Stimulated activated naive CD8-positive, alpha-beta T cell treated with anti-CD3 and anti-CD28 coated beads, Interleukin-15, Interleukin-2, amounts not matched to agents 100 ng/mL and 50 ng/mL, for 24 hours (primary cell): Measurements from ENCODE around the gene PTPN13.
"Not testable (repeated sequence)": the region's sequence is repeated elsewhere in the genome, so short reads cannot be mapped to it uniquely, and the experiment has no call there.

Experiments
- H3K27ac Mint-ChIP-seq: one replicate; pipeline ENCODE4 v1.8.0; 2021; ENCODE audit warnings: mild to moderate bottlenecking, mixed read lengths
- H3K27me3 Mint-ChIP-seq: one replicate; pipeline ENCODE4 v1.8.0; 2021; ENCODE audit warnings: mixed read lengths
- H3K36me3 Mint-ChIP-seq: one replicate; pipeline ENCODE4 v1.8.0; 2021; ENCODE audit warnings: low read depth, mixed read lengths
- H3K4me1 Mint-ChIP-seq: one replicate; pipeline ENCODE4 v1.8.0; 2021; ENCODE audit warnings: low read depth, mixed read lengths
- H3K4me3 Mint-ChIP-seq: one replicate; pipeline ENCODE4 v1.8.0; 2021; ENCODE audit warnings: mild to moderate bottlenecking, mixed read lengths
- H3K9me3 Mint-ChIP-seq: one replicate; pipeline ENCODE4 v1.8.0; 2021; ENCODE audit warnings: mixed read lengths

PTPN13 gene

GRCh38 chr4:86653237-86653865 lies 59.2 kb downstream of the PTPN13 start:
- Mint-ChIP-seq H3K4me1 (no peaks in the 10 kb centered on the region), H3K4me3 (no peak overlapping the region), H3K9me3 (peaks cover 17% of the 10 kb centered on the region), H3K27me3 (no peaks in the 10 kb centered on the region), H3K27ac (no peak overlapping the region), H3K36me3 (no peaks in the 10 kb centered on the region)

GRCh38 chr4:86656781-86657180 lies 62.7 kb downstream of the PTPN13 start:
- not testable (repeated sequence) for H3K4me3 Mint-ChIP-seq, H3K4me1 Mint-ChIP-seq, H3K27me3 Mint-ChIP-seq, H3K27ac Mint-ChIP-seq, H3K36me3 Mint-ChIP-seq
- peaks cover 13% of the 10 kb centered on the region for H3K9me3 Mint-ChIP-seq

GRCh38 chr4:86657382-86657781 lies 63.3 kb downstream of the PTPN13 start:
- Mint-ChIP-seq H3K27ac (no peak overlapping the region), H3K36me3 (no peaks in the 10 kb centered on the region), H3K4me1 (no peaks in the 10 kb centered on the region), H3K4me3 (no peak overlapping the region), H3K27me3 (peaks cover 4% of the 10 kb centered on the region), H3K9me3 (peaks cover 12% of the 10 kb centered on the region)

DNA sequence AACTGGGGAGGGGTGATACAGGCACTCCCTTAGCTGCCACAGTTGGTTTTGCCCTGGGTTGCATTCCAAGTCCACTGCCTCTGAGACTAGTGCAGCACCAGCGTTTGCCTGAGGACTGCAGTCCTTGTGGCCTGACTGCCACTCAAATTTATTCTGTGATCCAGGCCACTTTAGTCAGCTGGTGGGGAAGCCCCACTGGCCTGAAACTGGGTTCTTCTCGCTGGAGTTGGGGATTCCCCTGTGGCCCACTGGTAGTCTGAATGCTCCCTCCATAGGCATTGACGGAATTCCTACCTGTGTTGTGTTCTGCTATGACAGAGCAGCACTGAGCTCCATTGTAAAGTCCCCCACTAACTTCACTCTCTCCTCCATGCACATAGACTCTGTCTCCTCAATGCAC lies 63.8 kb downstream of the PTPN13 start:
- Mint-ChIP-seq H3K36me3 (no peaks in the 10 kb centered on the region), H3K27ac (no peak overlapping the region), H3K4me1 (no peaks in the 10 kb centered on the region), H3K27me3 (peaks cover 4% of the 10 kb centered on the region), H3K9me3 (peaks cover 7% of the 10 kb centered on the region), H3K4me3 (no peak overlapping the region)

GRCh38 chr4:86660401-86660800 lies 66.3 kb downstream of the PTPN13 start:
- H3K27me3 Mint-ChIP-seq = peaks cover 4% of the 10 kb centered on the region
- H3K36me3 Mint-ChIP-seq = no peaks in the 10 kb centered on the region
- H3K9me3 Mint-ChIP-seq = peaks cover 4% of the 10 kb centered on the region
- H3K4me1 Mint-ChIP-seq = no peaks in the 10 kb centered on the region
- H3K27ac Mint-ChIP-seq = no peak overlapping the region
- H3K4me3 Mint-ChIP-seq = no peak overlapping the region

GRCh38 chr4:86661006-86661405 lies 66.9 kb downstream of the PTPN13 start:
- Mint-ChIP-seq H3K4me1 (no peaks in the 10 kb centered on the region), H3K36me3 (no peaks in the 10 kb centered on the region), H3K4me3 (no peak overlapping the region), H3K27me3 (peaks cover 4% of the 10 kb centered on the region), H3K9me3 (peaks cover under 1% of the 10 kb centered on the region), H3K27ac (no peak overlapping the region)

DNA sequence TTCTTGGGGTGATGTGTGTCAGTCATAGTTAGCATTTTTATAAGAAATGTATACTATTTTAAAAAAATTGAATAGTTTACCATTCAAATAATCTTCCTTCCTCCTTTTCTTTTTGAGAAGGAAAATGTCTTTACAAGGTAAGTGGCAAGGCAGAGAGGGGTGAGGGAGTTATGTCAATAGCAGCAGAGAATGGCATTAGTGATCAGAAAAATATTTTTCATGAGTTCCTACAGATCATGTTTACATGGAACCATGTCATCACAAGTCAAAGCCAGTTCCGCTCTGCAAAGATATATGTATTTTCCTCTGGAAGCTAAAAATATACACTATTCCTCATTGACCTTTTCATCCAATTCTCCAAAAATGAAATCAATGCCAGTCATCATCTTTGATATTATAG lies 67.3 kb downstream of the PTPN13 start:
- Mint-ChIP-seq H3K27me3 (peaks cover 4% of the 10 kb centered on the region), H3K4me3 (no peak overlapping the region), H3K9me3 (no peaks in the 10 kb centered on the region), H3K27ac (no peak overlapping the region), H3K36me3 (no peaks in the 10 kb centered on the region), H3K4me1 (no peaks in the 10 kb centered on the region)

DNA sequence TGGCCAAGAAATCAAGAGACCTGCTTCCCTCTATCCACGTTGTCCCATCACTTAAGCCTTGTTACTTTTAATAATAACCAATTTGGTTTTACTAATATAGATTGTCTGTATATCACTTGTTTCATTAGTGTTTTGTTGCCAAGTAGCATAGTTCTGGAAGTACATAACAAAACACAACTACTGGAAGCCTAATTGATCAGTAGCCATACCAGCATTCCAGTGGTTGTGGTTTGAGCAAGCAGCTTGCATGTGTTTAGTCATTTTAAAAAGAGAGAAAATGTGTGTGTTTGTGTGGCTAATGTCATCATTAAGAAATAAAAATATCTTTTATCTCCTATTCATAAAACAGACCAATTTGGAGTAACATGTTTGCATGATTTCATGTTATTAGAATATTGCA lies 70.8 kb downstream of the PTPN13 start:
- Mint-ChIP-seq H3K27me3 (peaks cover 4% of the 10 kb centered on the region), H3K27ac (no peak overlapping the region)

GRCh38 chr4:86670298-86670697 lies 76.2 kb downstream of the PTPN13 start:
- H3K4me1 Mint-ChIP-seq = no peaks in the 10 kb centered on the region
- no peaks in the 10 kb centered on the region for H3K27me3 Mint-ChIP-seq
- no peak overlapping the region for H3K4me3 Mint-ChIP-seq
- no peaks in the 10 kb centered on the region for H3K36me3 Mint-ChIP-seq
- no peaks in the 10 kb centered on the region for H3K9me3 Mint-ChIP-seq
- H3K27ac Mint-ChIP-seq = no peak overlapping the region

More for the DNA sequence above, 70.8 kb downstream of the PTPN13 start:
- no peaks in the 10 kb centered on the region for H3K9me3 Mint-ChIP-seq
- H3K36me3 Mint-ChIP-seq = no peaks in the 10 kb centered on the region
- H3K4me3 Mint-ChIP-seq = no peak overlapping the region
- no peaks in the 10 kb centered on the region for H3K4me1 Mint-ChIP-seq

DNA sequence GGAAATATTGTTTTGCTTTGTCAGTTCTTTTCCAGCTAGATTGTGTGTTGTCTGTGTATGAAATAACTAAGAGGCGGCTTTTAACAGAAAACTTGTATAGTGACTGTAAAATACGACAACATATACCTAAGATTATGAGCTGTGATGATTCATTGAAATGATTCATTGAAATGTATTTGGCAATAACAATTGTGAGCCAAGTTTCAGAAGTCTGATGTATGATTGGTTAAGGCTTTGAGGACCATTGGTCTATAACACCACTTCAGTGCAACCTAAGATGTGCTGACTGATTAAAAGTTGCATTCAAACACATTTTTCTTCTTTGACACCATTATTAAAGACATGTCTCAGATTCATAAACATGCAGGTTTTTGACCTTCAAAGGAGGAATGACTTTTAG lies 76.6 kb downstream of the PTPN13 start:
- no peaks in the 10 kb centered on the region for H3K4me1 Mint-ChIP-seq
- no peak overlapping the region for H3K27ac Mint-ChIP-seq
- no peaks in the 10 kb centered on the region for H3K27me3 Mint-ChIP-seq
- H3K4me3 Mint-ChIP-seq = no peak overlapping the region
- H3K36me3 Mint-ChIP-seq = no peaks in the 10 kb centered on the region
- H3K9me3 Mint-ChIP-seq = no peaks in the 10 kb centered on the region

DNA sequence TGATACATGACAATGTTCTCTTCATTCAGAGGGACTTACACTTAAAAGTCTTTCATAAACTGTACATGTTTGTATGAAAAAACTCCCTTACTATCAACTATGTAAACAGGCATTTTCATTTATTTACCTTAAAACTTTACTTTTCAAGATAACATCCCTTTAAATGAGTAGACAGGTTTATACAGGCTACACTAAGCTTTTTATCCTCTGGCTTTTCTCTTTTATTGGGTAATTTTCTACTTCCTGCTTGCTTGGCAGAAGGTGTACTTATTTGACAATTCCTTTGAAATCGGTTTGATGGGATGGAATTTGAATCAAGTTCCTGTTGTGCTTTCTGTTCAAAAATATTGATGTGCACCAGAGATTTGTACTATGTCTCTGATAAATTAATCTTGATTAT lies 81.4 kb downstream of the PTPN13 start:
- Mint-ChIP-seq H3K4me1 (no peaks in the 10 kb centered on the region), H3K27ac (no peak overlapping the region), H3K9me3 (peaks cover 4% of the 10 kb centered on the region), H3K27me3 (no peaks in the 10 kb centered on the region), H3K4me3 (no peak overlapping the region), H3K36me3 (no peaks in the 10 kb centered on the region)

DNA sequence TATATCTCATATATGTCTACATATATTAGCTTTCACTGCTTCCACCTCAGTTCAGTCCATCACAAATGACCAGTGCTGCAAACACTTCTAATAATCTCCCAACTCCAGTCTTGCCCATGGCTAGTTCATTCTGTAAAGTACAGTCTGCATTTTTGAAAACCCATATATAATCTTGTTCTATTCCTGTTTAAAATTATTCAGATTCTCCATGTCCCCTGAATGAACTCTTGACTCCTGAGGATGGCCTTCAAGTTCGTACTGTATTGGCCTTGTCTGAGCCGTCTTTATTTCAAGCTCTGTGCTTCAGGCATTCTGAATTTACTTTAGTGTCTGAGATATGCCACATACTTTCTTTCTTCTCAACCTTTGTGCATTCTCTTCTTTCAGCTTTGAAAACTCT lies 84.7 kb downstream of the PTPN13 start:
- H3K9me3 Mint-ChIP-seq = peaks cover 4% of the 10 kb centered on the region
- H3K27ac Mint-ChIP-seq = no peak overlapping the region
- H3K36me3 Mint-ChIP-seq = no peaks in the 10 kb centered on the region
- H3K4me3 Mint-ChIP-seq = no peak overlapping the region
- H3K4me1 Mint-ChIP-seq = no peaks in the 10 kb centered on the region
- H3K27me3 Mint-ChIP-seq = no peaks in the 10 kb centered on the region

- H3K27me3 Mint-ChIP-seq = no peaks in the 10 kb centered on the region
- H3K4me1 Mint-ChIP-seq = no peaks in the 10 kb centered on the region
- H3K9me3 Mint-ChIP-seq = peaks cover 4% of the 10 kb centered on the region
- H3K4me3 Mint-ChIP-seq = no peak overlapping the region
- no peaks in the 10 kb centered on the region for H3K36me3 Mint-ChIP-seq
- H3K27ac Mint-ChIP-seq = no peak overlapping the region
Observed at GRCh38 chr4:86679441-86679840, 85.3 kb downstream of the PTPN13 start.

DNA sequence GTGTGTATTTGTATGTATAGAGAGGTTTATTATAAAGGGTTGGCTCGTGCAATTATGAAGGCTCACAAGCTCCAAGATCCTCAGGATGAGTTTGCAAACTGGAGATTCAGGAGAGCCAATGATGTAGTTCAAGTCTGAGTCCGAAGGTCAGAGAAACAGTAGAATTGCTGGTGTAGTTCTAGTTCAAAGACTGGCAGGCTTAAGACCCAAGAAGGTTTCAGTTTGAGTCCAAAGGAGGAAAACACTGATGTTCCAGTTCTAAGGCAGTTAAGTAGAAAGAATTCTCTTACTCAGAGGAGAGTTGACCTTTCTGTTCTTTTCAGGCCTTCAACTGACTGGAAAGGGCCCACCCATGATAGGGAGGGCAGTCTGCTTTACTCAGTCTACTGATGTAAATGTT lies 89.1 kb downstream of the PTPN13 start:
- Mint-ChIP-seq H3K36me3 (no peaks in the 10 kb centered on the region), H3K4me1 (no peaks in the 10 kb centered on the region), H3K27me3 (no peaks in the 10 kb centered on the region), H3K4me3 (no peak overlapping the region), H3K9me3 (no peaks in the 10 kb centered on the region), H3K27ac (no peak overlapping the region)

DNA sequence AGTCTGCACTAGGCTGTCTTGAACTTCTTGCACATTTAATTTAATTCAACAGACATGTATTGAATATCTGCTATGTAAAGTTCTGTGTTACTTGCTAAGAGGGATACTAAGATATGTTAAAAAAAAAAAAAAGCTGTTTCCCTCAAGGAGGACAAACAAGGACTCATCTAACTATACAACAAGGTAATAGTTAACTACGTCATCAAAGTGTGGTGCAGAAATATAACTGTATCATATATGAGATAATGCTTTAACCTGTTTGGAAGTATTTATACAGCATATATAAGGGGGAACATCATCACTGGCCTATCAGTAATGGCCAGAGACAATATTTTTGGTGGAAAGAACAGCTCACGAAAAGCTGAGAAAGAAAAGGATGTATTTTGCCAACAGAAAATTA lies 89.9 kb downstream of the PTPN13 start:
- Mint-ChIP-seq H3K4me1 (no peaks in the 10 kb centered on the region), H3K36me3 (no peaks in the 10 kb centered on the region), H3K27me3 (no peaks in the 10 kb centered on the region), H3K9me3 (no peaks in the 10 kb centered on the region), H3K4me3 (no peak overlapping the region), H3K27ac (no peak overlapping the region)

GRCh38 chr4:86685401-86685800 lies 91.3 kb downstream of the PTPN13 start:
- no peaks in the 10 kb centered on the region for H3K36me3 Mint-ChIP-seq
- no peak overlapping the region for H3K4me3 Mint-ChIP-seq
- no peak overlapping the region for H3K27ac Mint-ChIP-seq
- H3K9me3 Mint-ChIP-seq = no peaks in the 10 kb centered on the region
- no peaks in the 10 kb centered on the region for H3K27me3 Mint-ChIP-seq
- H3K4me1 Mint-ChIP-seq = no peaks in the 10 kb centered on the region
